DMS53 treated with DMSO at 0.1 percent for 48 hours (cell line): Measurements from ENCODE around the gene ZNF775.

Source experiments
- DNase-seq: peaks from one replicate; lab custom pipeline; 2025; ENCODE audit not compliant: unreplicated experiment; lab: John Stamatoyannopoulos, UW

The ZNF775 gene

GRCh38 chr7:150432915-150433892 lies 54.1 kb downstream of the ZNF775 start:
- DNase-seq, result no peak

- no peak for DNase-seq
Measured at GRCh38 chr7:150434240-150434639, 55.1 kb downstream of the ZNF775 start.

- no peak for DNase-seq
Measured at GRCh38 chr7:150435047-150435389, 55.9 kb downstream of the ZNF775 start.

- DNase-seq, result no peak
Measured at GRCh38 chr7:150435390-150436073, 56.4 kb downstream of the ZNF775 start.

- no peak for DNase-seq
Measured at GRCh38 chr7:150439967-150440366, 60.8 kb downstream of the ZNF775 start.

- no peak for DNase-seq
Measured at GRCh38 chr7:150441524-150441923, 62.4 kb downstream of the ZNF775 start.

- DNase-seq, result no peak
Measured at GRCh38 chr7:150442811-150443210, 63.7 kb downstream of the ZNF775 start.

GRCh38 chr7:150443793-150444540 lies 64.8 kb downstream of the ZNF775 start:
- no peak for DNase-seq

- DNase-seq, result no peak
Measured at GRCh38 chr7:150444674-150445365, 65.7 kb downstream of the ZNF775 start.

- no peak for DNase-seq
Measured at GRCh38 chr7:150446288-150446938, 67.3 kb downstream of the ZNF775 start.
